ENCODE measurements around the gene ZFPM1. TPM values are rescaled to one million over a fixed set of nuclear protein-coding genes. Genes with fewer than 3 reads are reported as not detected.

The ZFPM1 gene
- total and polyA plus RNA-seq, 2 of the 8 experiments (the other 6 are each of a cell fraction or from before 2014, with no cell fraction given) = 0.74 to 4.8 TPM

GRCh38 chr16:88479793-88480760 is 27.0 kb downstream of the ZFPM1 start:
- Histone ChIP-seq H3K27me3 (replicated peaks in 1 of 4; ENCODE audit: control insufficient read depth in 3 of 4, extremely low read depth in 1 of 4, insufficient read depth in 3 of 4, low read length in 3 of 4) (no peaks in the 10 kb centered on the region), H3K56ac (replicated peaks; ENCODE audit: insufficient read length, low read depth, low read length) (no peak overlapping the region), H3K23me2 (ENCODE audit: low read depth, low read length) (no peaks in the 10 kb centered on the region), H2BK15ac (ENCODE audit: low read length) (no peak overlapping the region), H3K36me3 (ENCODE audit: control insufficient read depth in 2 of 4, insufficient read depth in 4 of 4, low read length in 3 of 4) (no peaks in the 10 kb centered on the region; a peak in 1 of 8 replicates), H3K4me3 (ENCODE audit: extremely low read depth in 1 of 4, insufficient read depth in 2 of 4, low read depth in 3 of 4, low read length in 4 of 4) (no peak overlapping the region), H3K4me1 (replicated peaks in 1 of 4; ENCODE audit: control insufficient read depth in 3 of 4, insufficient read depth in 4 of 4, low read length in 3 of 4) (peaks cover 0 to 11% (median 7%) of the 10 kb centered on the region in 4 experiments; a peak in 5 of 7 replicates), H4K20me1 (replicated peaks in 1 of 2; ENCODE audit: control insufficient read depth in 1 of 2, insufficient read depth in 2 of 2, low read length in 2 of 2) (peaks cover 2 to 12% of the 10 kb centered on the region in 2 experiments), H3K9ac (replicated peaks in 1 of 4; ENCODE audit: extremely low read depth in 1 of 4, low read depth in 3 of 4, low read length in 3 of 4) (peak overlapping the region in 1 of 4 experiments; percentile 13; a peak in 1 of 7 replicates), H4K91ac (replicated peaks; ENCODE audit: insufficient read length, low read length) (no peak overlapping the region), H3K14ac (ENCODE audit: insufficient read length) (no peak overlapping the region), H4K5ac (ENCODE audit: insufficient read length, low read depth, low read length) (no peak overlapping the region), H2AFZ (ENCODE audit: low read length) (no peak overlapping the region), H3K4me2 (ENCODE audit: insufficient read depth in 1 of 2, low read depth in 2 of 2, low read length in 2 of 2) (no peak overlapping the region), H4K8ac (ENCODE audit: extremely low read depth, insufficient read depth, low read length) (no peak overlapping the region; the same call in 1 of the 2 replicates), H3K9me3 (ENCODE audit: insufficient read depth in 2 of 2, low read depth in 1 of 2, low read length in 1 of 2) (no peaks in the 10 kb centered on the region), H3K27ac (ENCODE audit: low read depth, low read length) (no peak overlapping the region), H2AK5ac (ENCODE audit: low read depth, low read length) (no peak overlapping the region), H3K23ac (ENCODE audit: insufficient read length) (no peak overlapping the region), H2BK120ac (replicated peaks; ENCODE audit: low read depth, low read length) (no peak overlapping the region), H3K79me2 (ENCODE audit: control insufficient read depth in 1 of 2, insufficient read depth in 2 of 2, low read length in 2 of 2) (no peaks in the 10 kb centered on the region), H2BK20ac (ENCODE audit: low read length) (no peak overlapping the region), H3K79me1 (ENCODE audit: low read depth, low read length) (no peaks in the 10 kb centered on the region; the same call in 1 of the 2 replicates), H2BK5ac (ENCODE audit: low read depth, low read length) (no peak overlapping the region; the same call in 1 of the 2 replicates), H3K4ac (replicated peaks; ENCODE audit: insufficient read length, low read depth, low read length) (no peak overlapping the region), H2BK12ac (ENCODE audit: low read depth, low read length) (no peak overlapping the region), H3K18ac (ENCODE audit: extremely low read depth, low read length) (no peak overlapping the region)
- CTCF ChIA-PET (ENCODE audit: partially characterized antibody) = interaction anchor here (0.8 to 1.9 kb wide), 4 partner anchors 9 to 131 kb away, joined by 3 to 4 read pairs (median 3); no protein-coding TSS in a partner anchor
- 78 to 100% methylated on average over 4 to 21 of the region's 28 CpGs for WGBS, 2 experiments (ENCODE audit: extremely low coverage in 1 of 2, insufficient coverage in 1 of 2, insufficient read length in 1 of 2, insufficient replicate concordance in 2 of 2, low coverage in 1 of 2, low lambda C conversion rate in 2 of 2, missing lambda C conversion rate in 1 of 2)
- FAIRE-seq = no peak
- DNase-seq (ENCODE audit: low read depth in 1 of 2, low spot score in 2 of 2) = no peak
- POLR2A ChIA-PET (ENCODE audit: partially characterized antibody) = interaction anchor here (1.6 kb wide), 1 partner anchor 19 kb away, joined by 4 read pairs; no protein-coding TSS in a partner anchor
- TF ChIP-seq YY1 (IDR thresholded peaks at IDR 0.05; ENCODE audit: low read depth, low read length) (no peak), TEAD4 (IDR thresholded peaks at IDR 0.05; ENCODE audit: low read depth, low read length) (no peak)
